Endodermal cell (in vitro differentiated cells): ENCODE data around the gene FRS2. TPM values are rescaled to one million over a fixed set of nuclear protein-coding genes. Genes with fewer than 3 reads are reported as not detected.

Experiments
- DNase-seq: peaks from one replicate; pipeline ENCODE4 v3.0.0-alpha.2; 2017
- H3K27ac ChIP-seq: 2 replicates; pipeline ENCODE4 v1.5.1; 2013; ENCODE audit warnings: mild to moderate bottlenecking, low read depth, low read length, moderate library complexity
- H3K27me3 ChIP-seq: 2 replicates; pipeline ENCODE4 v1.6.1; 2013; ENCODE audit warnings: mild to moderate bottlenecking, low read length, moderate library complexity; ENCODE audit not compliant: insufficient read depth, control insufficient read depth, poor library complexity, severe bottlenecking
- H3K36me3 ChIP-seq: 2 replicates; pipeline ENCODE4 v1.7.0; 2013; ENCODE audit warnings: mild to moderate bottlenecking, low read length, moderate library complexity; ENCODE audit not compliant: control insufficient read depth, insufficient read depth
- H3K4me1 ChIP-seq: one replicate; pipeline ENCODE4 v1.7.0; 2013; ENCODE audit warnings: low read length; ENCODE audit not compliant: control insufficient read depth, insufficient read depth
- H3K4me3 ChIP-seq: 2 replicates; pipeline ENCODE4 v1.5.1; 2013; ENCODE audit warnings: mild to moderate bottlenecking, low read length, moderate library complexity
- H3K9ac ChIP-seq: 2 replicates; pipeline ENCODE4 v1.6.1; 2013; ENCODE audit warnings: mild to moderate bottlenecking, low read length, moderate library complexity; ENCODE audit not compliant: poor library complexity, severe bottlenecking; ENCODE audit errors: extremely low read depth
- H3K9me3 ChIP-seq: 2 replicates; pipeline ENCODE4 v1.6.1; 2013; ENCODE audit warnings: mild to moderate bottlenecking, low read length, moderate library complexity; ENCODE audit not compliant: control insufficient read depth
- H3K27ac Mint-ChIP-seq: 2 replicates; pipeline ENCODE4 v1.8.0; 2020; ENCODE audit warnings: mixed read lengths
- H3K27me3 Mint-ChIP-seq: 2 replicates; pipeline ENCODE4 v1.8.0; 2021; ENCODE audit warnings: mild to moderate bottlenecking, mixed read lengths; ENCODE audit not compliant: insufficient read depth
- H3K36me3 Mint-ChIP-seq: 2 replicates; pipeline ENCODE4 v1.8.0; 2020; ENCODE audit warnings: low read depth, mixed read lengths
- H3K4me1 Mint-ChIP-seq: 2 replicates; pipeline ENCODE4 v1.8.0; 2020; ENCODE audit warnings: mixed read lengths
- H3K4me3 Mint-ChIP-seq: 2 replicates; pipeline ENCODE4 v1.8.0; 2020; ENCODE audit warnings: mild to moderate bottlenecking, moderate library complexity, mixed read lengths
- H3K9me3 Mint-ChIP-seq: 2 replicates; pipeline ENCODE4 v1.8.0; 2020; ENCODE audit warnings: mild to moderate bottlenecking, mixed read lengths
- WGBS, 2 experiments: methylation state at CpG; one replicate each; pipeline versions ENCODE4 v1.1.5 to v1.1.7; 2013; ENCODE audit warnings: missing lambda C conversion rate in 2 of 2, mixed read lengths in 1 of 2; ENCODE audit not compliant: insufficient coverage in 1 of 2, insufficient read length in 1 of 2; 5-methylcytosine and 5-hydroxymethylcytosine counted together
- total RNA-seq, 2 donors: library from RNA; stranded (reverse); fragmentation: NEBNext Ultra II Directional in 1 of 2; extraction: Animal tissue kit (Norgen Biotek cat#: 25700) in 1 of 2; gene quantifications; 2 replicates in 1 of 2; 3 replicates in 1 of 2; pipeline ENCODE4 v1.2.1, GENCODE V29; 2021
- TF ChIP-seq, protein P1 (sequence below): fragments of 200-600 bp; sonication (generic); conservative IDR thresholded peaks from 2 replicates; pipeline ENCODE4 v1.5.0; 2021; ENCODE audit warnings: antibody characterized with exemption, mild to moderate bottlenecking

Gene FRS2
- total RNA-seq, 2 donors from 2014 or later = 63.1 to 65.8 TPM

DNA sequence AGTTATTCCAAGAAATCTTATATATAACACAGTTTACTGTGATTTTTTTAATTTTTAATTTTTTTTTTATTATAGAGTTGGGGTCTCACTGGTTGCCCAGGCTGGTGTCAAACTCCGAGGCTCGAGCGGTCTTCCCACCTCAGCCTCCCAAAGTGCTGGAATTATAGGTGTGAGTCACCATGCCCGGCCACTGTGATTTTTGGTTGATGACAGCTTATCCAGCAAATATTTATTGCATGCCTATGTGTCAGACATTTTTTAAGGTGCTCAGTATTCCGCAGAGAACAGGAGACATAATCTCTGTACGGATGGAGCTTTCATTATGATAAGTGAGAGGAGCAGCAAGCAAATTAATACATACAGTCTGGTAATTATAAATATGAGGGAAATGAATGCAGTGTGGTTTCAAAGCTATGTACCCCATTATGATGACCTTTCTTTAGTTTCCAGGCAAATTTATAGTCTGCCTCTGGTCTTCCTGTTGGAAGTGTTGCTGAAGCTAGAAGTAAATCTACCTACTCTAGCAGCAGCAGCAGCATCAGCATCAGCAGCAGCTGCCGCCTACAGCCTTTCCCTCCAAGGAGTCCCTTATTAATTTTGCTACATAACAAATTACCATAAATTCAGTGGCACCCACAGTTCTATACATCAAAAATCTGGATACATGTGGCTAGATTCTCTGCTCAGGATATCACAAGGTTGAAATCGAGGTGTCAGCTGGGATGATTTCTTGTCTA is 32.3 kb downstream of the FRS2 start:
- WGBS, 2 experiments = 83 to 96% methylated on average over 7 to 8 of the region's 8 CpGs
- no peaks in the 10 kb centered on the region for H3K27me3 Mint-ChIP-seq
- H3K27ac ChIP-seq = no peak overlapping the region

DNA sequence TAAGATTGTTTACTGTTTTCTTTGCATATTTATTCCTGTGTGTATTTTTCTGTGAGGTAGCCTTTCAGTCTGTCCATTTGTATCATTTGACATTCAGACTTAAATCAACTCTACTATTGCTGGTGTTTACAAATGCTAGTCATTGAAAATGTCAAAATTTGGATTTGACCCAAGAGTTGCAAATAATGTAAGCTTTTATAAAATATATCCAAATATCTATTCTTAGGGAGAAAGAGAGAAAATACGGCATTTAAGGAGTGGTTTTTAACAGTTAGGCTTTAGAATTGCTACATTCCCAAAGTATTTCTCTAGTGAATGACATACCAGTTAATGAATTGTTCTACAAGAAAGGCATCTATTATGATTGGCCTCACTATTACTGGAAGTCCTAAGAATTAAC is 37.9 kb downstream of the FRS2 start:
- peaks cover 33% of the 10 kb centered on the region for H3K4me1 Mint-ChIP-seq
- no peak for DNase-seq
- no peaks in the 10 kb centered on the region for H3K27me3 Mint-ChIP-seq
- WGBS, 2 experiments = no CpG with 5 or more reads among the region's 1 CpG
- no peak overlapping the region for H3K4me3 ChIP-seq
- H3K4me3 Mint-ChIP-seq = no peak overlapping the region
- H3K36me3 Mint-ChIP-seq = peaks cover 6% of the 10 kb centered on the region
- no peaks in the 10 kb centered on the region for H3K9me3 ChIP-seq
- H3K27ac Mint-ChIP-seq = no peak overlapping the region
- H3K9ac ChIP-seq = no peak overlapping the region
- no peak overlapping the region for H3K27ac ChIP-seq
- TF ChIP-seq, protein P1, sequence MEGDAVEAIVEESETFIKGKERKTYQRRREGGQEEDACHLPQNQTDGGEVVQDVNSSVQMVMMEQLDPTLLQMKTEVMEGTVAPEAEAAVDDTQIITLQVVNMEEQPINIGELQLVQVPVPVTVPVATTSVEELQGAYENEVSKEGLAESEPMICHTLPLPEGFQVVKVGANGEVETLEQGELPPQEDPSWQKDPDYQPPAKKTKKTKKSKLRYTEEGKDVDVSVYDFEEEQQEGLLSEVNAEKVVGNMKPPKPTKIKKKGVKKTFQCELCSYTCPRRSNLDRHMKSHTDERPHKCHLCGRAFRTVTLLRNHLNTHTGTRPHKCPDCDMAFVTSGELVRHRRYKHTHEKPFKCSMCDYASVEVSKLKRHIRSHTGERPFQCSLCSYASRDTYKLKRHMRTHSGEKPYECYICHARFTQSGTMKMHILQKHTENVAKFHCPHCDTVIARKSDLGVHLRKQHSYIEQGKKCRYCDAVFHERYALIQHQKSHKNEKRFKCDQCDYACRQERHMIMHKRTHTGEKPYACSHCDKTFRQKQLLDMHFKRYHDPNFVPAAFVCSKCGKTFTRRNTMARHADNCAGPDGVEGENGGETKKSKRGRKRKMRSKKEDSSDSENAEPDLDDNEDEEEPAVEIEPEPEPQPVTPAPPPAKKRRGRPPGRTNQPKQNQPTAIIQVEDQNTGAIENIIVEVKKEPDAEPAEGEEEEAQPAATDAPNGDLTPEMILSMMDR = no peak
- no peaks in the 10 kb centered on the region for H3K9me3 Mint-ChIP-seq
- peaks cover 10% of the 10 kb centered on the region for H3K36me3 ChIP-seq
- H3K4me1 ChIP-seq = peaks cover 3% of the 10 kb centered on the region
- H3K27me3 ChIP-seq = no peaks in the 10 kb centered on the region

More for the DNA sequence above, 32.3 kb downstream of the FRS2 start:
- H3K9me3 Mint-ChIP-seq = no peaks in the 10 kb centered on the region
- no peak overlapping the region for H3K27ac Mint-ChIP-seq
- Histone ChIP-seq H3K4me3 (no peak overlapping the region), H3K9me3 (no peaks in the 10 kb centered on the region), H3K9ac (no peak overlapping the region), H3K4me1 (no peaks in the 10 kb centered on the region), H3K36me3 (peaks cover 12% of the 10 kb centered on the region), H3K27me3 (no peaks in the 10 kb centered on the region)
- H3K4me3 Mint-ChIP-seq = no peak overlapping the region
- peaks cover 4% of the 10 kb centered on the region for H3K4me1 Mint-ChIP-seq
- peaks cover 5% of the 10 kb centered on the region for H3K36me3 Mint-ChIP-seq
- no peak for DNase-seq
- TF ChIP-seq, protein P1 = no peak

DNA sequence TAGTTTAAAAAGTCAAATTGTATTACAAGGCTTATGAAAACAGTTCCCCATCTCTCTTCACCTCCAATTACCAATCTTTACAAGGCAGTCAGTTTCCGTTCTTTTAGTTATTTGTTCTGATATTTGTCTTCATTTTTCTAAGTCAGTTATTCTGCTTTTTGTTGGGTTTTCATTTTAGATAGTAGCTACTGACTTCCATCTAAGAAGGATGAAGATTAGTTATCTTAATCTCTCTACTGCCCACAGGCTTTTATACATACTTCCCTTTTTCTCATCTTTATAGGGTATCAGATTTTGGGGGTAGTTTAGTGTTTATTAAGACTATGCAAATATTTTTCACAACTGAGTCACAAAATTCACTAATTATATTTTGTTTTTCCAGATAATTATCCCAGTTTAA is 38.4 kb downstream of the FRS2 start:
- no peaks in the 10 kb centered on the region for H3K27me3 Mint-ChIP-seq
- DNase-seq = no peak
- TF ChIP-seq, protein P1 = no peak
- H3K36me3 Mint-ChIP-seq = peaks cover 2% of the 10 kb centered on the region
- H3K4me3 Mint-ChIP-seq = no peak overlapping the region
- WGBS, 2 experiments = no CpG with 5 or more reads among the region's 1 CpG
- H3K27me3 ChIP-seq = no peaks in the 10 kb centered on the region
- no peak overlapping the region for H3K27ac ChIP-seq
- no peak overlapping the region for H3K4me3 ChIP-seq
- H3K9me3 Mint-ChIP-seq = no peaks in the 10 kb centered on the region
- H3K4me1 Mint-ChIP-seq = peaks cover 33% of the 10 kb centered on the region
- peaks cover 3% of the 10 kb centered on the region for H3K4me1 ChIP-seq
- H3K36me3 ChIP-seq = peaks cover 7% of the 10 kb centered on the region
- no peaks in the 10 kb centered on the region for H3K9me3 ChIP-seq
- no peak overlapping the region for H3K9ac ChIP-seq
- H3K27ac Mint-ChIP-seq = no peak overlapping the region
